ENCODE measurements around the gene TBC1D30. TPM values are rescaled to one million over a fixed set of nuclear protein-coding genes. Genes with fewer than 3 reads are reported as not detected.
A peak's percentile ranks its signal among the peaks of the same experiment; 100 is the strongest.

Gene TBC1D30
- total RNA-seq, 2 experiments from 2014 or later: 0.40 to 0.72 TPM

GRCh38 chr12:64796205-64796845 is 28.1 kb upstream of the TBC1D30 start:
- DNase-seq (peak; percentile 82), ATAC-seq (peak; percentile 93)
- TF ChIP-seq, protein P1, sequence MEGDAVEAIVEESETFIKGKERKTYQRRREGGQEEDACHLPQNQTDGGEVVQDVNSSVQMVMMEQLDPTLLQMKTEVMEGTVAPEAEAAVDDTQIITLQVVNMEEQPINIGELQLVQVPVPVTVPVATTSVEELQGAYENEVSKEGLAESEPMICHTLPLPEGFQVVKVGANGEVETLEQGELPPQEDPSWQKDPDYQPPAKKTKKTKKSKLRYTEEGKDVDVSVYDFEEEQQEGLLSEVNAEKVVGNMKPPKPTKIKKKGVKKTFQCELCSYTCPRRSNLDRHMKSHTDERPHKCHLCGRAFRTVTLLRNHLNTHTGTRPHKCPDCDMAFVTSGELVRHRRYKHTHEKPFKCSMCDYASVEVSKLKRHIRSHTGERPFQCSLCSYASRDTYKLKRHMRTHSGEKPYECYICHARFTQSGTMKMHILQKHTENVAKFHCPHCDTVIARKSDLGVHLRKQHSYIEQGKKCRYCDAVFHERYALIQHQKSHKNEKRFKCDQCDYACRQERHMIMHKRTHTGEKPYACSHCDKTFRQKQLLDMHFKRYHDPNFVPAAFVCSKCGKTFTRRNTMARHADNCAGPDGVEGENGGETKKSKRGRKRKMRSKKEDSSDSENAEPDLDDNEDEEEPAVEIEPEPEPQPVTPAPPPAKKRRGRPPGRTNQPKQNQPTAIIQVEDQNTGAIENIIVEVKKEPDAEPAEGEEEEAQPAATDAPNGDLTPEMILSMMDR (IDR thresholded peaks at IDR 0.05): peak; percentile 90
- no peaks in the 10 kb centered on the region for H3K4me1 Mint-ChIP-seq (ENCODE audit: low read depth)
- POLR2A ChIA-PET: interaction anchor here (0.6 kb wide), 1 partner anchor 66 kb away, joined by 3 read pairs; no protein-coding TSS in a partner anchor
- no peak overlapping the region for H3K27ac Mint-ChIP-seq
- H3K9me3 Mint-ChIP-seq: no peaks in the 10 kb centered on the region
- CTCF ChIA-PET: interaction anchor here (0.7 to 2.9 kb wide), 43 partner anchors 9 to 448 kb away, joined by 3 to 36 read pairs (median 5); partner anchors contain the start of gene GNS
- intact Hi-C loops (cut with micrococcal nuclease): no loop called here
- peaks cover 10% of the 10 kb centered on the region for H3K27me3 Mint-ChIP-seq
- H3K4me3 Mint-ChIP-seq: no peak overlapping the region
- no peaks in the 10 kb centered on the region for H3K36me3 Mint-ChIP-seq (ENCODE audit: low read depth)

DNA sequence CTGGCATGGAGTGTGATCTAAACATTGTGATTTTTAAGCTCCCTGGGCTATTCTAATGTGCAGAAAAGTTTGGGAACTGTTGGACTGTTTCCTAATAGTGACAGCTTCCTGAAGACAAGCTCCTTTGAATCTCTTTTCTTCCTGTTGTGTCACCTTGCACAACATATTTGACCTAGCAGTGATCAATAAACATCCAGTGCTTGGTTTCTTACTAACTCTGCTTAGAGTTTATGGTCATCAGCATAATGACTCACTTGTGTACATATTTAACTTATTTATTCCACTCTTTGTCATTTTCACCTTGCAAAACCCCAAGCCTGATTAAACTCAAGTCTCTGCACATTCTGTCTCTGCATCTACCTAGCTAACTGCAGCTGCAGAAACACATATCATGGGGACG is 27.3 kb upstream of the TBC1D30 start:
- no peaks in the 10 kb centered on the region for H3K36me3 Mint-ChIP-seq (ENCODE audit: low read depth)
- POLR2A ChIA-PET: no interaction called here
- H3K27ac Mint-ChIP-seq: no peak overlapping the region
- ATAC-seq: no peak
- H3K9me3 Mint-ChIP-seq: no peaks in the 10 kb centered on the region
- CTCF ChIA-PET: interaction anchor here (0.9 to 2.9 kb wide), 16 partner anchors 8 to 439 kb away, joined by 3 to 36 read pairs (median 6); no protein-coding TSS in a partner anchor
- peaks cover 11% of the 10 kb centered on the region for H3K27me3 Mint-ChIP-seq
- intact Hi-C loops (cut with micrococcal nuclease): no loop called here
- H3K4me1 Mint-ChIP-seq (ENCODE audit: low read depth): no peaks in the 10 kb centered on the region
- no peak for DNase-seq
- TF ChIP-seq, protein P1 (IDR thresholded peaks at IDR 0.05): no peak
- no peak overlapping the region for H3K4me3 Mint-ChIP-seq

DNA sequence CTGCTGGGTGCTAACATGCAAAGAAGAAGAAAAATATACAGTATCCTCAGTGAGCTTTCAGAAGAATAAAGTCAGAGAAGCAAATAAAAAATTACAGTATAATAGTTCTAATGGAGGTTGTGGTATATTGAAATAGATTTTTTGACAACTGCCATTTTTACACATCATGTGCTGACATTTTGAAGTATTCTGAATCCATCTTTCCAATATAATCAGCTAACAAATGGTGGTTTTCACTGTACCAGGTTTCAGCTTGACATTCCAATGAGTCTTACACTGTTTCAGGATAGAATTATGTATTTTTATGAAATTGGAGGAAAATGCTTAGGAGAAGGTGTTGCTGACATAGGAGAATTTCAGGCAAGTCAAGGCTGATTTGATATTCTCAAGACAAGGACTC is 26.3 kb upstream of the TBC1D30 start:
- TF ChIP-seq, protein P1 (IDR thresholded peaks at IDR 0.05): no peak

DNA sequence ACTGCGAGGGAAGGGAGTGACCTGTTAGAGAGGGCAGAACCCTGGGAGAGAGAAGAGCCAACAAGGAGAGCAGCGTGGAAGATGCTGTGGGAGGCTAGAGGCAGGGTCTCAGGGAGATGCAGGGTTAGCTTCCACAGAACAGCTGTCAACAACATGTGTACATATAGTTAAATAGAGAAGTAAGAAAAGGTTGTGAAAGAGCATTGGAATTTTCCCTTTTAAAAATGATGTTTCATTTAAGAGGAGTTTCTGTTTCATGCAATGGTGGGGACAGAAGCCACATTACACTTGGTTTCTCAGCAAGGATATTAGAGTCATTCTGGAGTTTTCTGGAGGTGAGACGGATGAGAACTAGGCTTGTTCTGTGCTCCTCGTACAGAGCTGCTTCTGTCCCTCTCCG is 23.8 kb upstream of the TBC1D30 start:
- H3K9me3 Mint-ChIP-seq: no peaks in the 10 kb centered on the region
- peaks cover 26% of the 10 kb centered on the region for H3K27me3 Mint-ChIP-seq
- TF ChIP-seq, protein P1 (IDR thresholded peaks at IDR 0.05): no peak
- intact Hi-C loops (cut with micrococcal nuclease): loop anchor here (5.0 kb wide), 2 partner anchors 322 to 432 kb away; partner anchors contain the start of gene WIF1
- DNase-seq (no peak), ATAC-seq (no peak)
- POLR2A ChIA-PET: no interaction called here
- CTCF ChIA-PET: interaction anchor here (1.3 to 2.8 kb wide), 6 partner anchors 14 to 431 kb away, joined by 3 to 16 read pairs (median 10); no protein-coding TSS in a partner anchor
- no peaks in the 10 kb centered on the region for H3K4me1 Mint-ChIP-seq (ENCODE audit: low read depth)
- H3K4me3 Mint-ChIP-seq: no peak overlapping the region
- no peaks in the 10 kb centered on the region for H3K36me3 Mint-ChIP-seq (ENCODE audit: low read depth)
- H3K27ac Mint-ChIP-seq: no peak overlapping the region

More for the DNA sequence above, 26.3 kb upstream of the TBC1D30 start:
- intact Hi-C loops (cut with micrococcal nuclease): no loop called here
- Mint-ChIP-seq H3K27me3 (peaks cover 13% of the 10 kb centered on the region), H3K4me1 (ENCODE audit: low read depth) (no peaks in the 10 kb centered on the region), H3K27ac (no peak overlapping the region), H3K9me3 (no peaks in the 10 kb centered on the region), H3K4me3 (no peak overlapping the region), H3K36me3 (ENCODE audit: low read depth) (no peaks in the 10 kb centered on the region)
- no peak for ATAC-seq
- ChIA-PET CTCF (interaction anchor here (1.4 to 2.7 kb wide), 5 partner anchors 16 to 328 kb away, joined by 4 to 20 read pairs (median 5); partner anchors contain the start of gene TBC1D30), POLR2A (no interaction called here)
- DNase-seq: no peak

GRCh38 chr12:64801381-64801780 is 23.1 kb upstream of the TBC1D30 start:
- intact Hi-C loops (cut with micrococcal nuclease): loop anchor here (5.0 kb wide), 2 partner anchors 321 to 431 kb away; partner anchors contain the start of gene WIF1
- H3K9me3 Mint-ChIP-seq: no peaks in the 10 kb centered on the region

More at GRCh38 chr12:64801381-64801780, 23.1 kb upstream of the TBC1D30 start:
- DNase-seq: no peak
- POLR2A ChIA-PET: no interaction called here
- no peak overlapping the region for H3K27ac Mint-ChIP-seq
- TF ChIP-seq, protein P1 (IDR thresholded peaks at IDR 0.05): no peak
- peaks cover 30% of the 10 kb centered on the region for H3K27me3 Mint-ChIP-seq
- no peak for ATAC-seq
- no peaks in the 10 kb centered on the region for H3K36me3 Mint-ChIP-seq (ENCODE audit: low read depth)
- CTCF ChIA-PET: interaction anchor here (0.6 to 2.8 kb wide), 39 partner anchors 9 to 432 kb away, joined by 3 to 18 read pairs (median 4); partner anchors contain the start of gene TBC1D30
- no peaks in the 10 kb centered on the region for H3K4me1 Mint-ChIP-seq (ENCODE audit: low read depth)
- no peak overlapping the region for H3K4me3 Mint-ChIP-seq
